H1 (cell line): ENCODE data around the gene CREB3L1.
"Not testable (repeated sequence)": the region's sequence is repeated elsewhere in the genome, so short reads cannot be mapped to it uniquely, and the experiment has no call there.

Source experiments
- BACH1 ChIP-seq: IDR thresholded peaks from 2 replicates; pipeline ENCODE4 v1.6.1; 2012; ENCODE audit warnings: low read length, improper control_type of control experiment
- EZH2 ChIP-seq: fragments of 200-600 bp; sonication (generic); IDR thresholded peaks from 2 replicates; pipeline ENCODE4 v1.7.1; 2012; ENCODE audit warnings: low read depth, mild to moderate bottlenecking, moderate library complexity, low read length, inconsistent platforms; ENCODE audit not compliant: severe bottlenecking
- JUND ChIP-seq: IDR thresholded peaks from 2 replicates; pipeline ENCODE4 v1.6.1; 2011; ENCODE audit warnings: mild to moderate bottlenecking, improper control_type of control experiment, low read length
- NANOG ChIP-seq: IDR thresholded peaks from 2 replicates; pipeline ENCODE4 v1.6.1; 2011; ENCODE audit warnings: low read length, low read depth, mild to moderate bottlenecking, inconsistent platforms; ENCODE audit not compliant: insufficient read depth, poor library complexity, severe bottlenecking
- PHF8 ChIP-seq: fragments of 200-600 bp; sonication (generic); conservative IDR thresholded peaks from 2 replicates; pipeline ENCODE4 v1.7.1; 2012; ENCODE audit warnings: low read depth, mild to moderate bottlenecking, inconsistent platforms, low read length, moderate library complexity
- POLR2AphosphoS5 ChIP-seq: IDR thresholded peaks from 2 replicates; pipeline ENCODE4 v1.6.1; 2011; ENCODE audit warnings: low read depth, low read length
- RBBP5 ChIP-seq: IDR thresholded peaks from 2 replicates; pipeline ENCODE4 v1.7.1; 2012; ENCODE audit warnings: low read depth, mild to moderate bottlenecking, inconsistent platforms, low read length, moderate library complexity, borderline replicate concordance
- SP1 ChIP-seq: IDR thresholded peaks from 2 replicates; pipeline ENCODE4 v1.6.1; 2011; ENCODE audit warnings: low read depth, low read length
- SP4 ChIP-seq: IDR thresholded peaks from 2 replicates; pipeline ENCODE4 v1.6.1; 2012; ENCODE audit warnings: low read length, inconsistent platforms
- TF ChIP-seq, protein P1 (sequence below): IDR thresholded peaks from 2 replicates; pipeline ENCODE4 v1.6.1; 2012; ENCODE audit warnings: inconsistent platforms
- TF ChIP-seq, protein P2 (sequence below), 3 experiments: IDR thresholded peaks; 1 replicate in 2 of 3; 2 replicates in 1 of 3; pipeline versions ENCODE4 v1.5.1 to v1.6.1; 2011; ENCODE audit warnings: low read length in 3 of 3, mild to moderate bottlenecking in 3 of 3, inconsistent platforms in 2 of 3, low read depth in 1 of 3, moderate library complexity in 1 of 3; ENCODE audit not compliant: insufficient read depth in 1 of 3; ENCODE audit errors: control extremely low read depth in 1 of 3

DNA sequence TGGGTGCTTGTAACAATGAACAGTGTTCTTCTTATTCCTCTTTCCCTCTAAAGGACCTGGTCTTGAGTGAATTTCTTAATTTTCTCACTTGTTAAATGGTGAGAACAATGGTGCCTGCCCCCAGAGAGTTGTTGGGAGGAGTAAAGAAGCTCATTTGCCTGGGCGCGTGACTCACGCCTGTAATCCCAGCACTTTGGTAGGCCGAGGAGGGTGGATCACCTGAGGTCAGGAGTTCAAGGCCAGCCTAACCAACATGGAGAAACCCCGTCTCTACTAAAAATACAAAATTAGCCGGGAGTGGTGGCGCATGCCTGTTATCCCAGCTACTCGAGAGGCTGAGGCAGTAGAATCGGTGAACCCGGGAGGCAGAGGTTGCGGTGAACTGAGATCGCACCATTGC is 26.6 kb downstream of the CREB3L1 start:
- TF ChIP-seq POLR2AphosphoS5, RBBP5, BACH1, JUND, SP4, SP1, EZH2, PHF8, NANOG: not testable (repeated sequence)
- TF ChIP-seq, protein P1, sequence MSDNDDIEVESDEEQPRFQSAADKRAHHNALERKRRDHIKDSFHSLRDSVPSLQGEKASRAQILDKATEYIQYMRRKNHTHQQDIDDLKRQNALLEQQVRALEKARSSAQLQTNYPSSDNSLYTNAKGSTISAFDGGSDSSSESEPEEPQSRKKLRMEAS = not testable (repeated sequence)
- TF ChIP-seq, protein P2, sequence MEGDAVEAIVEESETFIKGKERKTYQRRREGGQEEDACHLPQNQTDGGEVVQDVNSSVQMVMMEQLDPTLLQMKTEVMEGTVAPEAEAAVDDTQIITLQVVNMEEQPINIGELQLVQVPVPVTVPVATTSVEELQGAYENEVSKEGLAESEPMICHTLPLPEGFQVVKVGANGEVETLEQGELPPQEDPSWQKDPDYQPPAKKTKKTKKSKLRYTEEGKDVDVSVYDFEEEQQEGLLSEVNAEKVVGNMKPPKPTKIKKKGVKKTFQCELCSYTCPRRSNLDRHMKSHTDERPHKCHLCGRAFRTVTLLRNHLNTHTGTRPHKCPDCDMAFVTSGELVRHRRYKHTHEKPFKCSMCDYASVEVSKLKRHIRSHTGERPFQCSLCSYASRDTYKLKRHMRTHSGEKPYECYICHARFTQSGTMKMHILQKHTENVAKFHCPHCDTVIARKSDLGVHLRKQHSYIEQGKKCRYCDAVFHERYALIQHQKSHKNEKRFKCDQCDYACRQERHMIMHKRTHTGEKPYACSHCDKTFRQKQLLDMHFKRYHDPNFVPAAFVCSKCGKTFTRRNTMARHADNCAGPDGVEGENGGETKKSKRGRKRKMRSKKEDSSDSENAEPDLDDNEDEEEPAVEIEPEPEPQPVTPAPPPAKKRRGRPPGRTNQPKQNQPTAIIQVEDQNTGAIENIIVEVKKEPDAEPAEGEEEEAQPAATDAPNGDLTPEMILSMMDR (IDR thresholded peaks at IDR 0.05; ENCODE audit: control extremely low read depth in 1 of 3, insufficient read depth in 1 of 3, low read depth in 1 of 3, low read length in 3 of 3) = not testable (repeated sequence)
